ENCODE results near the gene DDN. TPM values are rescaled to one million over a fixed set of nuclear protein-coding genes. Genes with fewer than 3 reads are reported as not detected.

DDN gene
- polyA plus RNA-seq, 3 donors: 76.0 to 85.9 (median 81.6) TPM

Other genes with a start within 250 kb of the DDN start
- gene ADCY6, start 210.3 kb downstream of the DDN start, polyA plus RNA-seq (ENCODE audit: insufficient read length in 3 of 3): 10 to 100 TPM; 71.6 to 79.9 (median 78.4) TPM
- gene CACNB3, start 180.9 kb downstream of the DDN start, polyA plus RNA-seq (ENCODE audit: insufficient read length in 3 of 3): 10 to 100 TPM; 40.3 to 47.6 (median 43.1) TPM
- 100 to 1,000 TPM; 106 to 118 (median 106) TPM for gene DDX23, start 147.2 kb downstream of the DDN start, polyA plus RNA-seq (ENCODE audit: insufficient read length in 3 of 3)
- 1 to 10 TPM; 2.2 to 4.6 (median 3.6) TPM for gene RND1, start 133.5 kb downstream of the DDN start, polyA plus RNA-seq (ENCODE audit: insufficient read length in 3 of 3)
- gene FKBP11, start 73.9 kb downstream of the DDN start, polyA plus RNA-seq (ENCODE audit: insufficient read length in 3 of 3): 10 to 100 TPM; 10.9 to 15.0 (median 12.2) TPM
- gene ARF3, start 41.9 kb downstream of the DDN start, polyA plus RNA-seq (ENCODE audit: insufficient read length in 3 of 3): 100 to 1,000 TPM; 129 to 153 (median 147) TPM
- under 1 TPM in 2 of 3 donors, not detected in 1; 0.11 to 0.14 TPM for gene WNT10B, start 27.6 kb downstream of the DDN start, polyA plus RNA-seq (ENCODE audit: insufficient read length in 3 of 3)
- gene WNT1, start 21.1 kb downstream of the DDN start, polyA plus RNA-seq (ENCODE audit: insufficient read length in 3 of 3): not detected
- gene PRKAG1, start 19.4 kb upstream of the DDN start, polyA plus RNA-seq (ENCODE audit: insufficient read length in 3 of 3): 10 to 100 TPM; 80.8 to 89.0 (median 84.1) TPM
- 10 to 100 TPM; 38.5 to 43.8 (median 42.3) TPM for gene KMT2D, start 61.4 kb upstream of the DDN start, polyA plus RNA-seq (ENCODE audit: insufficient read length in 3 of 3)
- gene RHEBL1, start 70.6 kb upstream of the DDN start, polyA plus RNA-seq (ENCODE audit: insufficient read length in 3 of 3): 1 to 10 TPM; 1.7 to 1.8 (median 1.8) TPM
- gene DHH, start 95.4 kb upstream of the DDN start, polyA plus RNA-seq (ENCODE audit: insufficient read length in 3 of 3): under 1 TPM; 0.25 to 0.44 (median 0.33) TPM
- gene LMBR1L, start 111.5 kb upstream of the DDN start, polyA plus RNA-seq (ENCODE audit: insufficient read length in 3 of 3): 10 to 100 TPM; 49.5 to 69.1 (median 57.0) TPM
- 1,000 to 10,000 TPM; 1,080 to 1,130 (median 1,124) TPM for gene TUBA1B, start 132.0 kb upstream of the DDN start, polyA plus RNA-seq (ENCODE audit: insufficient read length in 3 of 3)
- gene TUBA1A, start 189.7 kb upstream of the DDN start, polyA plus RNA-seq (ENCODE audit: insufficient read length in 3 of 3): 100 to 1,000 TPM; 429 to 512 (median 485) TPM